ENCODE measurements around the gene HMGA1. TPM values are rescaled to one million over a fixed set of nuclear protein-coding genes. Genes with fewer than 3 reads are reported as not detected.

The HMGA1 gene
- total RNA-seq, 6 donors from 2014 or later: 19.9 to 91.5 (median 58.9) TPM

DNA sequence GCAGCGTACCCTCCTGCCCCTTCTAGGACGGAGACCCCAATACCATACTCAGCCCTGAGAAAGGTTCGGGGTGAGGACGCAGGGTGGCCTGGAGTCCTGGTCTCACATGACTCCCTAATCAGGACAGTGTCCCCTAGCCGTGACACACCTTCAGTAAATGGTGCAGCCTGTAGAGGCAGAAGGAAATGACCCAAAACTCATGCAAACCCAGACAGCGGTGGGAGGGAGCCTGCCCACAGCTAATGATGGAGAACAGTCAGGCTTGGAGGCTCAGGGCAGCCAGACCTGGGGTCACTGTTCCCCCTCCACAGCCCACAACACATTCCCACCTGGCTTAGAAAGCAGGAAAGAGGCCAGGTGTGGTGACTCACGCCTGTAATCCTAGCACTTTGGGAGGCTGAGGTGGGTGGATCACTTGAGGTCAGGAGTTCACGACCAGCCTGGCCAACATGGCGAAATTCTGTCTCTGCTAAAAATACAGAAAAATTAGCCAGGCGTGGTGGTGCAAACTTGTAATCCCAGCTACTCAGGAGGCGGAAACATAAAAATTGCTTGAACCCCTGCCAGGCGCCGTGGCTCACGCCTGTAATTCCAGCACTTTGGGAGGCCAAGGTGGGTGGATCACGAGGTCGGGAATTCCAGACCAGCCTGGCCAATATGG is 8.8 kb upstream of the HMGA1 start:
- DNase-seq (no peak), ATAC-seq (ENCODE audit: low FRiP score in 2 of 2) (no peak)
- TF ChIP-seq POLR2A (IDR thresholded peaks at IDR 0.05) (no peak), POLR2AphosphoS5 (IDR thresholded peaks at IDR 0.05) (no peak), EP300 (IDR thresholded peaks at IDR 0.05) (no peak)
- TF ChIP-seq, protein P1, sequence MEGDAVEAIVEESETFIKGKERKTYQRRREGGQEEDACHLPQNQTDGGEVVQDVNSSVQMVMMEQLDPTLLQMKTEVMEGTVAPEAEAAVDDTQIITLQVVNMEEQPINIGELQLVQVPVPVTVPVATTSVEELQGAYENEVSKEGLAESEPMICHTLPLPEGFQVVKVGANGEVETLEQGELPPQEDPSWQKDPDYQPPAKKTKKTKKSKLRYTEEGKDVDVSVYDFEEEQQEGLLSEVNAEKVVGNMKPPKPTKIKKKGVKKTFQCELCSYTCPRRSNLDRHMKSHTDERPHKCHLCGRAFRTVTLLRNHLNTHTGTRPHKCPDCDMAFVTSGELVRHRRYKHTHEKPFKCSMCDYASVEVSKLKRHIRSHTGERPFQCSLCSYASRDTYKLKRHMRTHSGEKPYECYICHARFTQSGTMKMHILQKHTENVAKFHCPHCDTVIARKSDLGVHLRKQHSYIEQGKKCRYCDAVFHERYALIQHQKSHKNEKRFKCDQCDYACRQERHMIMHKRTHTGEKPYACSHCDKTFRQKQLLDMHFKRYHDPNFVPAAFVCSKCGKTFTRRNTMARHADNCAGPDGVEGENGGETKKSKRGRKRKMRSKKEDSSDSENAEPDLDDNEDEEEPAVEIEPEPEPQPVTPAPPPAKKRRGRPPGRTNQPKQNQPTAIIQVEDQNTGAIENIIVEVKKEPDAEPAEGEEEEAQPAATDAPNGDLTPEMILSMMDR (IDR thresholded peaks at IDR 0.05): no peak
- 90 to 91% methylated on average over 13 to 16 of the region's 16 CpGs for WGBS, 2 donors
- H3K9me3 ChIP-seq: no peaks in the 10 kb centered on the region
- no peaks in the 10 kb centered on the region for H3K27me3 ChIP-seq
- H3K4me3 ChIP-seq: no peak overlapping the region
- H3K4me1 ChIP-seq: peaks cover 6 to 12% (median 9%) of the 10 kb centered on the region in 4 donors
- H3K27ac ChIP-seq: no peak overlapping the region
- H3K36me3 ChIP-seq: no peaks in the 10 kb centered on the region

DNA sequence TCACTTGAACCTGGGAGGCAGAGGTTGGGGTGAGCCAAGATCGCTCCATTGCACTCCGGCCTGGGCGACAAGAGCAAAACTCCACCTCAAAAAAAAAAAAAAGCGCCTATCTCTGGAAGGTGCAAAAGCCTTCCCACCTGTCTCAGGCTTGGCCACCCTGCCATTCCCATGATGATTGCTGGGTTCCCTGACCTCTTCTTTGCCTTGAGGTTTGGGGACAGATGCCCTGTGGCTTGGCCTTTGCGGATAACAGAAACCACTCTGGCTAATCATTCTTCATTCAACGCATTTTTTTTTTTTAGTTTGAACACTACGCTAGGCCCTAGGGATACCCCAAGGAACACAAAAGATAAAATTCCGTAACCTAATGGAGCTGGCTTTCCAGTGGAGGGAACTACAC is 6.8 kb upstream of the HMGA1 start:
- 94 to 95% methylated on average over 8 of the region's 8 CpGs for WGBS, 2 donors
- H3K27ac ChIP-seq: no peak overlapping the region

DNA sequence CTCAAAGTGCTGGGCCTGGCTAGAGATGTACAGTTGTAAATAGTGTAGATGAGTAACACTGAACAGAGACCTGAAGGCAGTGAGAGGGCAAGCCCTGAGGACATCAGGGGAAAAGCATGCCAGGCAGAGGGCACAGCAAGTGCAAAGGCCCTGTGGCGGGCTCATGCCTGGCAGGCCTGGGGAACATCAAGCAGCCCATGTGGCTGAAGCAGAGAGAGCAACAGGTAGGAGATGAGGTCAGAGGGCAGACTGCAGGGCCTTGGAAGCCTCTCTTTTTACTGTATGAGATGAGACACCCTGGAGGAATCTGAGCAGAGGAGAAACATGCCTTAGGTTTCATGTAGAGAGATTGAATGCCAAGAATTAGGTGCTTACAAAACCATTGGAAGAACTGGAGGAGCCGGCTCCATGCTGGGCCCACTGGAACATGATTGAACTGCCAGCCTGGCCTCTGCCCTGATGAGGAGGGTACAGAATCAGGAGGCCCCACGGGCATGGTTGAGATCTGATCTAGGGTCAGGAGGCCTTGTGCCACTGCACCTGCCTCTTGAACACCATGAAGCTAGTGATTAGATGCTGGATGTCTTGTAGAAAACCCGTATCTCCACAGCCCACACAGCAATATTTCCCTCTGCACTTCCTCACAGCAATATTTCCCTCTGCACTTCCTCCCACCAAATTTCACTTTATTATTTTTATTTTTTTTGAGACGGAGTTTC is 5.9 kb upstream of the HMGA1 start:
- DNase-seq (no peak), ATAC-seq (ENCODE audit: low FRiP score in 2 of 2) (no peak)
- 70 to 76% methylated on average over 5 of the region's 5 CpGs for WGBS, 2 donors
- Histone ChIP-seq H3K27ac (no peak overlapping the region), H3K27me3 (no peaks in the 10 kb centered on the region), H3K4me1 (peaks cover 5 to 13% (median 6%) of the 10 kb centered on the region in 4 donors), H3K4me3 (no peak overlapping the region), H3K9me3 (no peaks in the 10 kb centered on the region), H3K36me3 (no peaks in the 10 kb centered on the region)
- no peak for TF ChIP-seq POLR2A (IDR thresholded peaks at IDR 0.05)
- TF ChIP-seq POLR2AphosphoS5 (IDR thresholded peaks at IDR 0.05): no peak
- TF ChIP-seq, protein P1 (IDR thresholded peaks at IDR 0.05): no peak
- TF ChIP-seq EP300 (IDR thresholded peaks at IDR 0.05): no peak

More for the DNA sequence above, 6.8 kb upstream of the HMGA1 start:
- DNase-seq (no peak), ATAC-seq (ENCODE audit: low FRiP score in 2 of 2) (no peak)
- Histone ChIP-seq H3K4me1 (peaks cover 0 to 4% (median 0%) of the 10 kb centered on the region in 4 donors), H3K27me3 (no peaks in the 10 kb centered on the region), H3K4me3 (no peak overlapping the region), H3K36me3 (no peaks in the 10 kb centered on the region), H3K9me3 (no peaks in the 10 kb centered on the region)
- no peak for TF ChIP-seq EP300 (IDR thresholded peaks at IDR 0.05)
- TF ChIP-seq, protein P1 (IDR thresholded peaks at IDR 0.05): no peak
- TF ChIP-seq POLR2AphosphoS5 (IDR thresholded peaks at IDR 0.05): no peak
- no peak for TF ChIP-seq POLR2A (IDR thresholded peaks at IDR 0.05)

DNA sequence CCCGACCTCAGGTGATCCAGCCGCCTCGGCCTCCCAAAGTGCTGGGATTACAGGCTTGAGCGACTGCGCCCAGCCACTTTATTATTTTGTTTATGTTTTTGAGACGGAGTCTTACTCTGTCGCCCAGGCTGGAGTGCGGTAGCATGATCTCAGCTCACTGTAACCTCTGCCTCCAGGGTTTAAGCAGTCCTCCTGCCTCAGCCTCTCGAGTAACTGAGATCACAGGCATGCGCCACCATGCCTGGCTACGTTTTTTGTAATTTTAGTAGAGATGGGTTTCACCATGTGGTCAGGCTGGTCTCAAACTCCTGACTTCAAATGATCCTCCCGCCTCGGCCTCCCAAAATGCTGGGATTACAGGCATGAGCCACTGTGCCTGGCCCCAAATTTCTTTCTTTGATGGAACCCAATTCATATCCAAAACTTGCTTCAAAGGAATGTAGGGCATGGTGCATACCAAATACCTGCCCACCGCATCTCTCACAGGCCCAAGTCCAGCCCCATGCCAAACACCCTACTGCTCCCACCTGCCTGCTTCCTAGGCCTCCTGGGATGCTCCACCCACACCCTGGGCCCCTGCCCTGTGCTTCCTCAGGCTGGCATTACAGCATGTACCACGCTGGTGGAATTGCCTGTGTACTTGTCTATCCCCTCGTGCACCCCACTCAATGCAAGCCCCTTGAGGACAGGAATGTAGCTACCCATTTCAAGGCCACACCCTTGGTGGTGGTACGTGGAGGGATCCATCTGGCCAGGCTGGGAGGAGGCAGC is 4.9 kb upstream of the HMGA1 start:
- 96 to 97% methylated on average over 17 of the region's 17 CpGs for WGBS, 2 donors
- no peaks in the 10 kb centered on the region for H3K9me3 ChIP-seq
- H3K4me3 ChIP-seq: no peak overlapping the region
- no peak overlapping the region for H3K27ac ChIP-seq
- H3K36me3 ChIP-seq: no peaks in the 10 kb centered on the region
- ATAC-seq (ENCODE audit: low FRiP score in 2 of 2) (no peak), DNase-seq (no peak)
- H3K4me1 ChIP-seq: peaks cover 10 to 20% (median 13%) of the 10 kb centered on the region in 4 donors
- no peaks in the 10 kb centered on the region for H3K27me3 ChIP-seq
- no peak for TF ChIP-seq POLR2A (IDR thresholded peaks at IDR 0.05)
- no peak for TF ChIP-seq EP300 (IDR thresholded peaks at IDR 0.05)
- TF ChIP-seq, protein P1 (IDR thresholded peaks at IDR 0.05): no peak
- no peak for TF ChIP-seq POLR2AphosphoS5 (IDR thresholded peaks at IDR 0.05)

Measured in upper lobe of left lung (tissue), 6 donors.